Ascending aorta (tissue), 2 donors: ENCODE measurements around the gene C16orf87. TPM values are rescaled to one million over a fixed set of nuclear protein-coding genes. Genes with fewer than 3 reads are reported as not detected.
A peak's percentile ranks its signal among the peaks of the same experiment; 100 is the strongest.

Experiments used
- DNase-seq, 2 donors: peaks; one replicate each; pipeline ENCODE4 v3.0.0-alpha.2; 2019; ENCODE audit warnings: low spot score in 2 of 2
- H3K27ac ChIP-seq, 2 donors: fragments of 200-600 bp; sonication (generic); one replicate each; pipeline ENCODE4 v1.5.1; 2016 to 2017; ENCODE audit warnings: mild to moderate bottlenecking in 1 of 2
- H3K27me3 ChIP-seq: fragments of 200-600 bp; sonication (generic); one replicate; pipeline ENCODE4 v1.5.1; 2017
- H3K36me3 ChIP-seq, 2 donors: fragments of 200-600 bp; sonication (generic); one replicate each; pipeline ENCODE4 v1.5.1; 2016
- H3K4me1 ChIP-seq, 2 donors: fragments of 200-600 bp; sonication (generic); one replicate each; pipeline ENCODE4 v1.5.1; 2016 to 2017; ENCODE audit warnings: mild to moderate bottlenecking in 1 of 2
- H3K4me3 ChIP-seq, 2 donors: fragments of 200-600 bp; sonication (generic); one replicate each; pipeline ENCODE4 v1.5.1; 2016 to 2017; ENCODE audit warnings: mild to moderate bottlenecking in 1 of 2
- H3K9me3 ChIP-seq, 2 donors: fragments of 200-600 bp; sonication (generic); one replicate each; pipeline ENCODE4 v1.5.1; 2016
- intact Hi-C: fragments of 100-400 bp; cut with DNase I; formaldehyde crosslinking; loops from one replicate; pipeline ENCODE4 v1.15.1; 2023
- total RNA-seq: library from RNA; depleted of rRNA; stranded (reverse); fragments of >200 nt; gene quantifications from one replicate; pipeline ENCODE4 v1.1.0, GENCODE V29; 2016
- TF ChIP-seq, protein P1 (sequence below), 3 experiments: fragments of 200-600 bp in 2 of 3; fragments of 450-650 bp in 1 of 3; sonication (generic) in 2 of 3; IDR thresholded peaks; one replicate each; pipeline ENCODE4 v1.5.1; 2016 to 2019; ENCODE audit warnings: antibody characterized with exemption in 3 of 3, mild to moderate bottlenecking in 1 of 3, moderate library complexity in 1 of 3

Gene C16orf87
- total RNA-seq, 1 donor from 2014 or later, result under 0.01 TPM

DNA sequence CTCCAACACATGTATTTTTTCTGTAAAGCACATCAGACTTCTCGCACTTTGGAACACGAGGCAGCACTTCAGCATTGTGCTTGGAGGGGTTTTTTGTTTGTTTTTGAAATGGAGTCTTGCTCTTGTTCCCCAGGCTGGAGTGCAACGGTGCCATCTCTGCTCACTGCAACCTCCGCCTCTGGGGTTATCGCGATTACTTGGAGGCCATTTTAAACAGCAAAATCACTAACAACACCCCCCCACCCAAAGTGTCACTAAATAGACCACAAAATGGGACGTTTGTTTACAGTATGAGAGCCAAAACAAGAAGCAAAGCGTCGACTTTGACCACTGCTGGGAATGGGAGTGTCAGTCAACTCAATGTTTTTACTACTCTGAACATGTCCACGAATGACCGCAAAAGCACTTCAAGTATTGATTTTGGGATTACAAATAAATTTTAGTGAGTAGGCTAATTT is 9.0 kb upstream of the C16orf87 start:
- intact Hi-C loops, result no loop called here

DNA sequence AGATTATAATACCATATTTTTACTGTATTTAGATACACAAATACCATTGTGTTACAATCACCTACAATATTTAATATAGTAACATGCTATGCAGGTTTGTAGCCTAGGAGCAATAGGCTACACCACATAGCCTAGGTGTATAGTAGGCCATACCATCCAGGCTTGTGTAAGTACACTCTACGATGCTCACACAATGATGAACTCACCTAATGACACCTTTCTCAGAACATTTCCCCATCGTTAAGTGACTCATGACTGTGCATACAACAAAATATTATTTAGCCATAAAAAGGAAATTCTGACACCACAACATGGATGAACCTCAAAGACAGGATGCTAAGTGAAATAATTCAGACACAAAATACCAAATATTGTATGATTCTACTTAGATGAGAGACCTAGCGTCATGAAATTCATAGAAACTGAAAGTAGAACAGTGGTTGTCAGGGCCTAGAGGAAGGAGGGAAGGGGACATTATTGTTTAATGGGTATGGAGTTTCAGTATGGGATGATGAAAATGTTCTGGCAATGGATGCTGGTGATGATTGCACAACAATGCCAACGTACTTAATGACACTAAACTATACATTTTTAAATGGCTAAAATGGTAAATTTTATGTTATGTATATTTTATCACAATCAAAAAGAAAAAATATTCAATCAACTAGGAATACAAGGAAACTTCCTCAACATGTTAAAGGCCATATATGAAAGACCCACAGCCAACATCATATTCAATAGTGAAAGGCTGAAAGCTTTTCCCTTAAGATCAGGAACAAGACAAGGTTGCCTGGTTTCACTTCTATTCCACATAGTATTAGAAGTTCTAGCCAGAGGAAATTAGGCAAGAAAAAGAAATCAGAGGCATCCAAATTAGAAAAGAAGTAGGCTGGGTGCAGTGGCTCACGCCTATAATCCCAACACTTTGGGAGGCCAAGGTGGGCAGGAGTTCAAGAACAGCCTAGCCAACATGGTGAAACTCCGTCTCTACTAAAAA is 5.9 kb upstream of the C16orf87 start:
- H3K4me3 ChIP-seq, result no peak overlapping the region
- intact Hi-C loops, result no loop called here
- TF ChIP-seq, protein P1, sequence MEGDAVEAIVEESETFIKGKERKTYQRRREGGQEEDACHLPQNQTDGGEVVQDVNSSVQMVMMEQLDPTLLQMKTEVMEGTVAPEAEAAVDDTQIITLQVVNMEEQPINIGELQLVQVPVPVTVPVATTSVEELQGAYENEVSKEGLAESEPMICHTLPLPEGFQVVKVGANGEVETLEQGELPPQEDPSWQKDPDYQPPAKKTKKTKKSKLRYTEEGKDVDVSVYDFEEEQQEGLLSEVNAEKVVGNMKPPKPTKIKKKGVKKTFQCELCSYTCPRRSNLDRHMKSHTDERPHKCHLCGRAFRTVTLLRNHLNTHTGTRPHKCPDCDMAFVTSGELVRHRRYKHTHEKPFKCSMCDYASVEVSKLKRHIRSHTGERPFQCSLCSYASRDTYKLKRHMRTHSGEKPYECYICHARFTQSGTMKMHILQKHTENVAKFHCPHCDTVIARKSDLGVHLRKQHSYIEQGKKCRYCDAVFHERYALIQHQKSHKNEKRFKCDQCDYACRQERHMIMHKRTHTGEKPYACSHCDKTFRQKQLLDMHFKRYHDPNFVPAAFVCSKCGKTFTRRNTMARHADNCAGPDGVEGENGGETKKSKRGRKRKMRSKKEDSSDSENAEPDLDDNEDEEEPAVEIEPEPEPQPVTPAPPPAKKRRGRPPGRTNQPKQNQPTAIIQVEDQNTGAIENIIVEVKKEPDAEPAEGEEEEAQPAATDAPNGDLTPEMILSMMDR (IDR thresholded peaks at IDR 0.05), result no peak
- DNase-seq, result no peak
- H3K9me3 ChIP-seq, result no peaks in the 10 kb centered on the region
- no peaks in the 10 kb centered on the region for H3K4me1 ChIP-seq
- no peaks in the 10 kb centered on the region for H3K27me3 ChIP-seq
- H3K27ac ChIP-seq, result no peak overlapping the region
- no peaks in the 10 kb centered on the region for H3K36me3 ChIP-seq

More for the DNA sequence above, 9.0 kb upstream of the C16orf87 start:
- Histone ChIP-seq H3K4me3 (no peak overlapping the region), H3K36me3 (no peaks in the 10 kb centered on the region), H3K27me3 (no peaks in the 10 kb centered on the region), H3K9me3 (no peaks in the 10 kb centered on the region), H3K27ac (no peak overlapping the region), H3K4me1 (no peaks in the 10 kb centered on the region)
- DNase-seq, result no peak
- TF ChIP-seq, protein P1 (IDR thresholded peaks at IDR 0.05), result no peak

DNA sequence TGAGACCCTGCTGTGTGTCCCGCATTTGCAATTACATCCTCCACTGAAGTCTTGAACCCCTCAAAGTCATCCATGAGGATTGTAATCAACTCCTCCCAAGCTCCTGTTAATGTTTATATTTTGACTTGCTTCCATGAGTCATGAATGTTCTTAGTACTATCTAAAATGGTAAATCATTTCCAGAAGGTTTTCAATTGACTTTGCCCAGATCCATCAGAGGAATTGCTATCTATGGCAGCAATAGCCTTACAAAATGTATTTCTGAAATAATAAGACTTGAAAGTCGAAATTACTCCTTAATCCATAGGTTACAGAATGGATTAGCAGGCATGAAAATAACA is 2.5 kb upstream of the C16orf87 start:
- no peak for DNase-seq
- intact Hi-C loops, result loop anchor here (5.0 kb wide), 2 partner anchors 1554 to 1779 kb away; partner anchors contain the start of genes N4BP1 and SIAH1

DNA sequence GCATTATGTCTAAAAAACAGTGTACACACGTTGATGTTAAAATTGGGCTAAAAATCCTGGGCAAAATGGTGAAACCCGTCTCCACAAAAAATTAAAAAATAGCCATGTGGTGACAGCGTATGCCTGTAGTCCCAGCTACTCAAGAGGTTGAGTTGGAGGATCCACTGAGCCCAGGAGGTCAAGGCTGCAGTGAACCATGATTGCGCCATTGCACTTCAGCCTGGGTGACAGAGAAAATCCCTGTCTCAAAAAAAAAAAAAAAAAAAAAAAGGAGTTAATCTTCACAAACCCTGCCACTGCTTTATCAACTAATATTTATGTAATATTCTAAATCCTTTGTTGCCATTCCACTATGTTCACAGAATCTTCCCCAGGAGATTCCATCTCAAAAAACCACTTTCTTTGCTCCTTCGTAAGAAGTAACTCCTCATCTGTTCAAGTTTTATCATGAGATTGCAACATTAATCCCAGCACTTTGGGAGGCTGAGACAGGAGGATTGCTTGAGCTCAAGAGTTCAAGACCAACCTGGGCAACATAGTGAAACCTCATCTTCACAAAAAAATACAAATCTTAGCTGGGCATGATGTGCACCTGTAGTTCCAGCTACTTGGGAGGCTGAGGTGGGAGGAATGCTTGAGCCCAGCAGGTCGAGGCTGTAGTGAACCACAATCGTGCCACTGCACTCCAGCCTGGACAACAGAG is 1.9 kb upstream of the C16orf87 start:
- H3K4me1 ChIP-seq, result peaks cover 2 to 5% of the 10 kb centered on the region in 2 donors
- no peaks in the 10 kb centered on the region for H3K9me3 ChIP-seq
- no peak for DNase-seq
- no peak overlapping the region for H3K27ac ChIP-seq
- TF ChIP-seq, protein P1 (IDR thresholded peaks at IDR 0.05), result no peak
- no peaks in the 10 kb centered on the region for H3K27me3 ChIP-seq
- no peaks in the 10 kb centered on the region for H3K36me3 ChIP-seq
- intact Hi-C loops, result loop anchor here (5.0 kb wide), 2 partner anchors 1554 to 1779 kb away; partner anchors contain the start of genes N4BP1 and SIAH1
- no peak overlapping the region for H3K4me3 ChIP-seq

More for the DNA sequence above, 2.5 kb upstream of the C16orf87 start:
- no peaks in the 10 kb centered on the region for H3K27me3 ChIP-seq
- TF ChIP-seq, protein P1 (IDR thresholded peaks at IDR 0.05), result no peak
- H3K4me1 ChIP-seq, result peaks cover 2 to 5% of the 10 kb centered on the region in 2 donors
- H3K27ac ChIP-seq, result no peak overlapping the region
- H3K36me3 ChIP-seq, result no peaks in the 10 kb centered on the region
- H3K4me3 ChIP-seq, result no peak overlapping the region
- H3K9me3 ChIP-seq, result no peaks in the 10 kb centered on the region

DNA sequence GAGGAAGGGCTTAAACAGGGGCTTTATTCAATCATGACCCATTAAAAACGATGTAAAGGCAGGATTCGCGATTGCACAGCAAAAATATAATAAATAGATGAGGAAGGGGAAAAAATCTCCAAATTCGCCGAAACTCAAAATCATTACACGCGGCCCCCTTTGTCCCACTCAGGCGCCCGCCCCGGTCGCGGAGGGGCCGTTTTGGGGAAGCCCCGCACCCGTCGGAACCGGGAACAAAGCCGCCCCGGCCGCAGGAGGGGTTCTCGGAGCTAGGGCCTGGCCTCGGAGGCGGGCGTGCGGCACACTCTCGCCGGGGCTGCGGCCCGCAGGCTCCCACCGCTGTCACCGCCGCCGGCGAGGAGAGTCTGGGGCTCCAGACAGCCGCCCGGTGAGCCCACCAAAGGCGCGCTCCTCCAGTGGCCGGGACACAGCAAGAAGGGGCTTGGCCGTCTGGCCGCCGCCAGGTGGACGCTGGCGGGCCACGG is 521 bp downstream of the C16orf87 start:
- peak overlapping the region; percentile 90 to 94 for H3K4me3 ChIP-seq
- intact Hi-C loops, result loop anchor here (2.0 to 5.0 kb wide), 3 partner anchors 142 to 1782 kb away; partner anchors contain the start of genes DNAJA2, N4BP1 and SIAH1
- H3K27me3 ChIP-seq, result no peaks in the 10 kb centered on the region
- peak in 1 of 2 donors; percentile 64 for DNase-seq
- H3K9me3 ChIP-seq, result no peaks in the 10 kb centered on the region
- peaks cover 2 to 5% of the 10 kb centered on the region in 2 donors for H3K4me1 ChIP-seq
- TF ChIP-seq, protein P1 (IDR thresholded peaks at IDR 0.05), result peak in 1 of 3 experiments; percentile 4
- H3K27ac ChIP-seq, result peak overlapping the region; percentile 72 to 94
- no peaks in the 10 kb centered on the region for H3K36me3 ChIP-seq
